ENCODE measurements around the gene ETV6.

The ETV6 gene

GRCh38 chr12:11812586-11813437 lies 163.3 kb downstream of the ETV6 start:
- DNase-seq: no peak

- no peak for DNase-seq
These were observed 164.0 kb downstream of the ETV6 start for GRCh38 chr12:11813438-11813813.

DNA sequence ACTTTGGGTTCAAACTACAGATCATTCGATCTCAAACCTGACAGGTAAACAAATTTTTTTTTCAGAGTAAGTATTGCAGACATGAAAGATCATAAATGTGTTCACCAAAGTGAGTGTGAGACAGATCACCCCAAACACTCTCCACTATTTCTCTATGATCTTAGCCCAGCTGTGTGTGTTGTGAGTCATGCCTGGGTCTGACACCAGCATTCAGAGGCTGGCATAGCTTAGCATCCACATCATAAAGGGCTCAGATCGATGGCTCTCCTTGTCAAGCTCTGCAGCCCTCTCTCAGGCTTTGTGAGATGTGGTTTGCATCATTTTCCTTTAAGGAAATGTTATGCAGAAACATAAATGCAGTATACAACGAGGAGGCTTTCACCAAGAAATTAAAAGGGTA lies 164.9 kb downstream of the ETV6 start:
- DNase-seq: no peak

- no peak for DNase-seq
These were observed 165.9 kb downstream of the ETV6 start for GRCh38 chr12:11815397-11815796.

DNA sequence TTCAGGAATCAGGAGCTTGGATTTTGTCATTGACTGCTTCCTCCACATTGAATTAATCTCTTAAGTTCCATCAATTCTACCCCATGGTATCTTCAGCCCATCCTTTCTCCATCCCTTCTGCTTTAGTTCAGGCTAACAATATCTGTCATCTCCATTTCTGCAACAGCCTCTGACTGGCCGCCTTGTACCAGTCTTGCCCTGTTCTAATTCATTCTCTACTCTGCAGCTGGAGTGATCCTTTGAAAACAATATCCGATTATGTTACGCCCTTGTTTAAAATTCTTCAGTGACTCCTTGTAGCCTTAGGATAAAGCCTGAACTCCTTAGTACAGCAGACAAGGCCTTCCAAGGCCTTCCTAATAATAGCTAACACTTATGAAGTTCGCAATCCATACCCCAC lies 170.2 kb downstream of the ETV6 start:
- no peak for DNase-seq

DNA sequence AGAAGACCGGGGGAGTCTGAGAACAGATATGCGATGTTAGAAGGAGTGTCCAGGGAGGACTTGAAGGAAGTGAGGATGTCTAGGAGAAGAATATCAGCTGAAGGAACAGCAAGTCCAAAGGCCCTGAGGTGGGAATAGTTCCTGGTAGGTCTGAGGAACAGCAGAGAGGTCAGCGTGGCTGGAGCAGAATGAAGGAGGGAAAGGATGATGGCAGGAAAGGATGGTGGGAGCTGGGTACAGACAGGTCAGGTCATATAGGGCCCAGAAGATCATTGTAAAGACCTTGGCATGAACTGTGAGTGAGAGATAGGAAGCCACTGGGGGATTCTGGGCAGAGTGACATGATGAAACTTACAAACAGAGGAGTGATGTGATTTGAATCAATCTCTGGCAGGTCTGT lies 171.0 kb downstream of the ETV6 start:
- no peak for DNase-seq

- DNase-seq: no peak
These were observed 172.1 kb downstream of the ETV6 start for GRCh38 chr12:11821386-11822080.

GRCh38 chr12:11822081-11822834 lies 172.8 kb downstream of the ETV6 start:
- DNase-seq: no peak

GRCh38 chr12:11823043-11823442 lies 173.6 kb downstream of the ETV6 start:
- DNase-seq: no peak

GRCh38 chr12:11823593-11823992 lies 174.1 kb downstream of the ETV6 start:
- no peak for DNase-seq

DNA sequence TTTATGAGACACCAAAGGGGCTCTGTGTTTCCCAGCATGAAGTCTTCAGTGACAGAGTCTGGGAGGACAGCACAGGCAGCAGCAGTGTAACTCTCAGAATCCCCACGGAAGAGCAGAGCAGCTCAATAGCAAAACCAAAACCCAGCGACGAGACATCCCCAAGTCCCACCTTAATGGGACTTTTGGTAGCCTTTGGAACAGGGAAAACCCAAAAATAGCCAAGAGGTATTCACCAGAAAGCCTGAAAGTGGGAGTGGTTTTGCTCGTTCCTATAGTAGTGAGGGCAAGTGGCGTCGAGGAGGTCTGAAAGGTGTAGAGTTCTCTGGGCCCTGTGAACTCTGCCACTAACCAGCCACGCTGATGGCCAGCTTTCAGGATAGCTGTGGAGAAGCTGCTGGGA lies 174.6 kb downstream of the ETV6 start:
- DNase-seq: no peak

- DNase-seq: no peak
These were observed 175.3 kb downstream of the ETV6 start for GRCh38 chr12:11824736-11825135.

DNA sequence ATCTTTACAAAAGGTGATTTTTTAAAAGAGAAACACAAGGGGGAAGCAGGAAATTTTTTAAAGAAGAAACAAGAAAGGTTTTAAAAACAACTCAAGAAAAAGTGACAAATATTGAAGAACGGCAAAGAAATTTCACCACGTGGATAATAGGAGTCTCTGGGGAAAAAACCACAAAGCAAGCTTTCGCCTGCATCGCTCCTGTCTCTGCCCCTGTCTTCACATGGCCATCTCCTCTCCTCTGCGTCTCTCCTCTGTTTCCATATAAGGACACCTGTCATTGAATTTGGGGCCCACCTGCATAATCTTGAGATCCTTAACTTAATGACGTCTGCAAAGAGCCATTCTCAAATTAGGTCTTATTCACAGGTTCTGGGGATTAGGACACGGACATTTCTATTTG lies 175.8 kb downstream of the ETV6 start:
- DNase-seq: no peak

- DNase-seq: no peak
These were observed 177.1 kb downstream of the ETV6 start for GRCh38 chr12:11826574-11826973.

DNA sequence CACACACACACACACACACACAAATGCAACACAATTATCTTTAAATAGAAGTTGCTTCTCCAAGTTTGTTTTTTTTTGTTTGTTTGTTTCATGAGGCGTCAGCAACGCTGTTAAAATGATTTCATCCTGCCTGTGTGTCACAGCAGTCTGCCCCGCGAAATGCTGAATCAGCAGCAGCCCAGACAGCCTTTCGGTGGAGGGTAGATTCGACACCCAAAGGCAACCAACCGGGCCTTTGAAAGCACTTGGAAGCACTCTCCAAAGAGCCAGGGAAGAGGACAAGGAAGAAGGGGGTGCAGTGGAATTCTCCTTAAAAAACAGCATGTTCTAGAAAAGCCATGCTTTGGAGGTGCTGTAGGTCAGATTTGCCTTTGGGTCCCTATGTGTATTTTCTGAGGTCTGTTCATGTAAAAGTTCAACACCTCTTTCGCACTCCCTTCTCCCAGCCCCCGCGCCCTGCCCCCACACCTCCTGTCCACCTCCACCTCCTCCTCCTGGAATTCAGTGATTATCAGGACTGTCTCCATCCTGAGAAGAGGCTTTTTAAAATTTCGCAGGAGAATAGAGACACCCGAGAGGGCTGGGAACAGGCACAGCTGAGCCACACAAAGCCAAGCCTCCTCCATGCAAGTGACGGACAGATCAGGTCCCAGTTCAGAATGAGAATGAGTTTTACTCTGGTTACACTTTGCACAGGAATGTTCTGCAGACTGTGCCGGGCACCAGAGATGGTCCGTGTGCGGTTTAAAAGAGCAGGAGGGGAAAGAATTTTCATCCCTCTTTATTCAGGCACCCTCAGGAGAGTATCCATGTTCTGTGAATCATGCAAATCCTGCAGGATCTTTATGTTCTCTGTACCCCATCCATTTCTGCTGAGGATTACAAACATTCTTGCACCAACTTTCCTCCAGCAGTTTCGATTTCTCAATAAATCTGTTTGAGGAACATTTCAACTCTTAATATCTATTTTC lies 177.9 kb downstream of the ETV6 start:
- no peak for DNase-seq

- DNase-seq: no peak
These were observed 180.3 kb downstream of the ETV6 start for GRCh38 chr12:11829764-11830194.

GRCh38 chr12:11830307-11830801 lies 180.9 kb downstream of the ETV6 start:
- DNase-seq: no peak

DNA sequence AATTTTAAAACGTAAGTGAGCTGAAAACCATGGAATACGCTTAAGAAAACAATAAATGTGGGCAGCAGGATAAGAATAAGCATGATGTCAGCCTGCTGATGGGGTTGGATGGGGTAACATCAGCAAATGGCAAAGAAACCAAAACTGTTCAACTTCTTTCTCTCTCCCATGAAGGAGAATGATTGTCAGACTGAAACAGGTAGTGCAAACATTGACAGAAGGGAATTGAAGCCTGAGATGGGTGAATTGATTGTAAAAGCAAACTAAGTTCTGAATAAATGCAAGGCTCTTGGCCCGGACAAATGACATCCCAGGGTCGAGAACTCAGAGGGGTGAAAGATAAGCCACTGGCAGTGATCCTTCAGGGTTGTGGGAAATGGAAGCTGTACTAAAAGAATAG lies 182.6 kb downstream of the ETV6 start:
- DNase-seq: no peak

GRCh38 chr12:11833174-11833895 lies 183.9 kb downstream of the ETV6 start:
- no peak for DNase-seq

DNA sequence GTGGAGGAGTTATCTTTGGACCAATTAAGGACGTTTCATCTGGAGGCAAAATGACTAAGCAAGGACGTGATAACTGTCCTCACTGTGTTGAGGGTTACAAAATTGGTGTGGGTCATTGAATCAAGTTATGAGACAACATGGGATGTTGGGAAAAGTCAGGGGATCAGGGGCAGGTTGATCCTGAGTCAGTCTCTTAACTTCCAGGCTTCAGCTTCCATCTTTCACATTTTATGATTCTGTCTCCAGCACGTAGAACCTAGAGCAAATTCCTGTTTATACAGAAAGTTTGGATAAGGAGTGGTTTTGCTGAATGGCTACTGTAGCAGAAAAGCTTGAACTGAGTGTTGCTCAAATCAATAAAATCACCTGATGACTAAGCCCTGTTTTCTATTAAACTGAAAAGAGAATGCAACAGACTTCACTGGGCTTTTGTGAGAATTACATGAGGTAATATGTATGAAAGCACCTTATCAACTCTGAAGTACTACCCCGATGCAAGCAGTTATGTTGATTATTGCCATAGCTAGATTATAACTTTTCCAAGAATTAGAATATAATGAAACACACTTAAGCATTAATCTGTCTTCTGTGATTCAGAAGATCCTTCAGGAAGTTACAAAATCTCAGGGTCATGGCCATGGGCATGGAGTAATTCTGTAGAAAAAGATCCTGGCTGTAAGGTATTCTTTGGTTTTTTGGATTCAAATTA lies 184.8 kb downstream of the ETV6 start:
- no peak for DNase-seq

GRCh38 chr12:11834931-11835330 lies 185.5 kb downstream of the ETV6 start:
- DNase-seq: no peak
